Stimulated activated CD4-positive, alpha-beta T cell treated with anti-CD3 and anti-CD28 coated beads, TNF-alpha, amount 100 ng/mL, for 24 hours (primary cell): ENCODE measurements around the gene ZNF438.
"Not testable (repeated sequence)": the region's sequence is repeated elsewhere in the genome, so short reads cannot be mapped to it uniquely, and the experiment has no call there.

Experiments used
- DNase-seq, 3 experiments: peaks; one replicate each; pipeline ENCODE4 v3.0.0-alpha.2; 2020; ENCODE audit warnings: low read depth in 3 of 3

Gene ZNF438

GRCh38 chr10:30987463-30987862 is 44.2 kb downstream of the ZNF438 start:
- no peak for DNase-seq

- DNase-seq: no peak
Measured at GRCh38 chr10:30986053-30986555, 45.6 kb downstream of the ZNF438 start.

GRCh38 chr10:30985512-30985911 is 46.2 kb downstream of the ZNF438 start:
- DNase-seq: no peak

- DNase-seq: no peak
Measured at GRCh38 chr10:30984563-30985328, 46.9 kb downstream of the ZNF438 start.

- not testable (repeated sequence) for DNase-seq
Measured at GRCh38 chr10:30983209-30983608, 48.5 kb downstream of the ZNF438 start.

- no peak for DNase-seq
Measured at GRCh38 chr10:30980951-30981616, 50.6 kb downstream of the ZNF438 start.

- no peak for DNase-seq
Measured at GRCh38 chr10:30979956-30980355, 51.7 kb downstream of the ZNF438 start.

GRCh38 chr10:30978843-30979242 is 52.8 kb downstream of the ZNF438 start:
- DNase-seq: no peak

- no peak for DNase-seq
Measured at GRCh38 chr10:30977385-30977784, 54.3 kb downstream of the ZNF438 start.

- no peak for DNase-seq
Measured at GRCh38 chr10:30974773-30975415, 56.8 kb downstream of the ZNF438 start.

- DNase-seq: no peak
Measured at GRCh38 chr10:30974355-30974754, 57.3 kb downstream of the ZNF438 start.

GRCh38 chr10:30973737-30974136 is 57.9 kb downstream of the ZNF438 start:
- no peak for DNase-seq

- DNase-seq: no peak
Measured at GRCh38 chr10:30970760-30971460, 60.8 kb downstream of the ZNF438 start.

- DNase-seq: no peak
Measured at GRCh38 chr10:30968711-30969110, 63.0 kb downstream of the ZNF438 start.

GRCh38 chr10:30967650-30968410 is 63.8 kb downstream of the ZNF438 start:
- DNase-seq: no peak

- no peak for DNase-seq
Measured at GRCh38 chr10:30963992-30964930, 67.4 kb downstream of the ZNF438 start.

- DNase-seq: no peak
Measured at GRCh38 chr10:30962522-30962921, 69.1 kb downstream of the ZNF438 start.

GRCh38 chr10:30959836-30960210 is 71.8 kb downstream of the ZNF438 start:
- no peak for DNase-seq

- not testable (repeated sequence) for DNase-seq
Measured at GRCh38 chr10:30949218-30949617, 82.4 kb downstream of the ZNF438 start.

- DNase-seq: no peak
Measured at GRCh38 chr10:30944005-30944404, 87.7 kb downstream of the ZNF438 start.
